HG02759 (cell line): ENCODE results near the gene TREML4.

Experiments used
- ATAC-seq: cut with Tn5 transposase; IDR thresholded peaks from one replicate; pipeline ENCODE4 v1.9.1; 2021; ENCODE audit warnings: mild to moderate bottlenecking, moderate library complexity; ENCODE audit not compliant: unreplicated experiment

Gene TREML4

GRCh38 chr6:41247882-41248705, 19.9 kb downstream of the TREML4 start:
- no peak for ATAC-seq

- no peak for ATAC-seq
Measured at GRCh38 chr6:41252401-41253169, 24.4 kb downstream of the TREML4 start.

GRCh38 chr6:41255110-41255509, 27.0 kb downstream of the TREML4 start:
- no peak for ATAC-seq

- no peak for ATAC-seq
Measured at GRCh38 chr6:41255638-41256246, 27.6 kb downstream of the TREML4 start.

- no peak for ATAC-seq
Measured at GRCh38 chr6:41256383-41256782, 28.2 kb downstream of the TREML4 start.

GRCh38 chr6:41257369-41258195, 29.4 kb downstream of the TREML4 start:
- ATAC-seq, result no peak

- no peak for ATAC-seq
Measured at GRCh38 chr6:41258196-41258493, 30.0 kb downstream of the TREML4 start.

- no peak for ATAC-seq
Measured at GRCh38 chr6:41262401-41262800, 34.3 kb downstream of the TREML4 start.

- no peak for ATAC-seq
Measured at GRCh38 chr6:41263267-41263666, 35.1 kb downstream of the TREML4 start.

GRCh38 chr6:41266541-41266940, 38.4 kb downstream of the TREML4 start:
- ATAC-seq, result no peak

- ATAC-seq, result no peak
Measured at GRCh38 chr6:41268478-41268877, 40.3 kb downstream of the TREML4 start.

GRCh38 chr6:41269166-41269565, 41.0 kb downstream of the TREML4 start:
- ATAC-seq, result no peak

- ATAC-seq, result no peak
Measured at GRCh38 chr6:41269716-41270115, 41.6 kb downstream of the TREML4 start.

GRCh38 chr6:41271901-41272395, 43.8 kb downstream of the TREML4 start:
- no peak for ATAC-seq

- no peak for ATAC-seq
Measured at GRCh38 chr6:41272591-41273240, 44.6 kb downstream of the TREML4 start.

GRCh38 chr6:41273714-41274113, 45.6 kb downstream of the TREML4 start:
- no peak for ATAC-seq

GRCh38 chr6:41274256-41274655, 46.1 kb downstream of the TREML4 start:
- no peak for ATAC-seq

- ATAC-seq, result no peak
Measured at GRCh38 chr6:41275489-41275888, 47.3 kb downstream of the TREML4 start.

GRCh38 chr6:41277605-41278004, 49.5 kb downstream of the TREML4 start:
- no peak for ATAC-seq

GRCh38 chr6:41278699-41279405, 50.7 kb downstream of the TREML4 start:
- no peak for ATAC-seq
